WTC11 (cell line): ENCODE data around the gene SON. TPM values are rescaled to one million over a fixed set of nuclear protein-coding genes. Genes with fewer than 3 reads are reported as not detected.

Experiments used
- ARID4B ChIP-seq: sonication (generic); formaldehyde crosslinking; IDR thresholded peaks from 2 replicates; pipeline ENCODE4 v1.8.0; 2023; ENCODE audit warnings: missing genetic modification reagents, mild to moderate bottlenecking, borderline replicate concordance
- ATF3 ChIP-seq: sonication (generic); formaldehyde crosslinking; conservative IDR thresholded peaks from 2 replicates; pipeline ENCODE4 v1.8.1; 2022; ENCODE audit warnings: mild to moderate bottlenecking, missing genetic modification reagents
- CBFB ChIP-seq: sonication (generic); formaldehyde crosslinking; IDR thresholded peaks from 2 replicates; pipeline ENCODE4 v1.8.1; 2022; ENCODE audit warnings: mild to moderate bottlenecking, low read depth, missing genetic modification reagents
- E2F4 ChIP-seq: sonication (generic); formaldehyde crosslinking; IDR thresholded peaks from 2 replicates; pipeline ENCODE4 v1.8.1; 2022; ENCODE audit warnings: low read depth, mild to moderate bottlenecking, moderate library complexity, missing genetic modification reagents, borderline replicate concordance
- ETV6 ChIP-seq: sonication (generic); formaldehyde crosslinking; IDR thresholded peaks from 2 replicates; pipeline ENCODE4 v1.8.1; 2022; ENCODE audit warnings: mild to moderate bottlenecking, missing genetic modification reagents
- FOXK1 ChIP-seq: sonication (generic); formaldehyde crosslinking; IDR thresholded peaks from 2 replicates; pipeline ENCODE4 v1.8.0; 2022; ENCODE audit warnings: mild to moderate bottlenecking, moderate library complexity, missing genetic modification reagents
- FOXP1 ChIP-seq: sonication (generic); formaldehyde crosslinking; IDR thresholded peaks from 2 replicates; pipeline ENCODE4 v1.8.0; 2022; ENCODE audit warnings: missing genetic modification reagents, mild to moderate bottlenecking, moderate library complexity, borderline replicate concordance
- FOXP4 ChIP-seq: sonication (generic); formaldehyde crosslinking; IDR thresholded peaks from 2 replicates; pipeline ENCODE4 v1.8.0; 2022; ENCODE audit warnings: mild to moderate bottlenecking, missing genetic modification reagents
- GABPB1 ChIP-seq: sonication (generic); formaldehyde crosslinking; IDR thresholded peaks from 2 replicates; pipeline ENCODE4 v1.8.1; 2023; ENCODE audit warnings: mild to moderate bottlenecking, missing genetic modification reagents
- GRHL2 ChIP-seq: fragments of 250-450 bp; sonication (Bioruptor Pico); IDR thresholded peaks from 2 replicates; pipeline ENCODE4 v1.8.0; 2022; ENCODE audit warnings: mild to moderate bottlenecking, moderate library complexity; ENCODE audit not compliant: insufficient replicate concordance, severe bottlenecking
- JUN ChIP-seq: sonication (generic); formaldehyde crosslinking; IDR thresholded peaks from 2 replicates; pipeline ENCODE4 v1.8.0; 2023; ENCODE audit warnings: mild to moderate bottlenecking, missing genetic modification reagents
- MXD4 ChIP-seq: fragments of 250-450 bp; sonication (Bioruptor Pico); IDR thresholded peaks from 2 replicates; pipeline ENCODE4 v1.8.0; 2021; ENCODE audit warnings: mild to moderate bottlenecking, moderate library complexity, borderline replicate concordance
- NR1H2 ChIP-seq: sonication (generic); formaldehyde crosslinking; IDR thresholded peaks from 2 replicates; pipeline ENCODE4 v1.9.0; 2021; ENCODE audit warnings: mild to moderate bottlenecking, moderate library complexity, missing genetic modification reagents
- SMAD3 ChIP-seq: sonication (generic); formaldehyde crosslinking; IDR thresholded peaks from 2 replicates; pipeline ENCODE4 v1.8.0; 2022; ENCODE audit warnings: missing genetic modification reagents, mild to moderate bottlenecking, borderline replicate concordance
- SMAD4 ChIP-seq: sonication (generic); formaldehyde crosslinking; IDR thresholded peaks from 2 replicates; pipeline ENCODE4 v1.8.0; 2022; ENCODE audit warnings: mild to moderate bottlenecking, missing genetic modification reagents
- SOX15 ChIP-seq: fragments of 250-450 bp; sonication (Bioruptor Pico); IDR thresholded peaks from 2 replicates; pipeline ENCODE4 v1.9.0; 2021; ENCODE audit warnings: mild to moderate bottlenecking
- SP1 ChIP-seq: sonication (generic); formaldehyde crosslinking; conservative IDR thresholded peaks from 2 replicates; pipeline ENCODE4 v1.8.1; 2022; ENCODE audit warnings: missing genetic modification reagents
- TP53 ChIP-seq: sonication (generic); formaldehyde crosslinking; IDR thresholded peaks from 2 replicates; pipeline ENCODE4 v1.8.1; 2023; ENCODE audit warnings: mild to moderate bottlenecking, missing genetic modification reagents
- ZNF138 ChIP-seq: sonication (generic); formaldehyde crosslinking; conservative IDR thresholded peaks from 2 replicates; pipeline ENCODE4 v1.8.1; 2022; ENCODE audit warnings: mild to moderate bottlenecking, moderate library complexity, missing genetic modification reagents
- ZNF219 ChIP-seq: sonication (generic); formaldehyde crosslinking; IDR thresholded peaks from 2 replicates; pipeline ENCODE4 v1.8.0; 2023; ENCODE audit warnings: missing genetic modification reagents, mild to moderate bottlenecking, borderline replicate concordance
- ZNF263 ChIP-seq: sonication (generic); formaldehyde crosslinking; IDR thresholded peaks from 2 replicates; pipeline ENCODE4 v1.8.1; 2022; ENCODE audit warnings: low read depth, mild to moderate bottlenecking, moderate library complexity, missing genetic modification reagents
- ZNF396 ChIP-seq: fragments of 250-450 bp; sonication (Bioruptor Pico); IDR thresholded peaks from 2 replicates; pipeline ENCODE4 v1.8.0; 2021; ENCODE audit warnings: mild to moderate bottlenecking, moderate library complexity, borderline replicate concordance
- ZNF512 ChIP-seq: sonication (generic); formaldehyde crosslinking; IDR thresholded peaks from 2 replicates; pipeline ENCODE4 v1.8.1; 2022; ENCODE audit warnings: missing genetic modification reagents, borderline replicate concordance
- ZNF671 ChIP-seq: fragments of 250-450 bp; sonication (Bioruptor Pico); IDR thresholded peaks from 2 replicates; pipeline ENCODE4 v1.8.0; 2021; ENCODE audit warnings: mild to moderate bottlenecking
- ZSCAN18 ChIP-seq: fragments of 250-450 bp; sonication (Bioruptor Pico); IDR thresholded peaks from 2 replicates; pipeline ENCODE4 v2.1.2; 2022; ENCODE audit warnings: mild to moderate bottlenecking, moderate library complexity
- total RNA-seq: library from RNA; stranded (reverse); gene quantifications from 3 replicates; pipeline ENCODE4 v1.2.3, GENCODE V29; 2021
- TF ChIP-seq, protein P1 (sequence below): sonication (generic); formaldehyde crosslinking; IDR thresholded peaks from 2 replicates; pipeline ENCODE4 v1.8.0; 2022; ENCODE audit warnings: mild to moderate bottlenecking, missing genetic modification reagents
- TF ChIP-seq, protein P2 (sequence below): sonication (generic); formaldehyde crosslinking; IDR thresholded peaks from 2 replicates; pipeline ENCODE4 v1.8.0; 2022; ENCODE audit warnings: mild to moderate bottlenecking, missing genetic modification reagents

The SON gene
- total RNA-seq, 1 experiment from 2014 or later = 309 TPM

DNA sequence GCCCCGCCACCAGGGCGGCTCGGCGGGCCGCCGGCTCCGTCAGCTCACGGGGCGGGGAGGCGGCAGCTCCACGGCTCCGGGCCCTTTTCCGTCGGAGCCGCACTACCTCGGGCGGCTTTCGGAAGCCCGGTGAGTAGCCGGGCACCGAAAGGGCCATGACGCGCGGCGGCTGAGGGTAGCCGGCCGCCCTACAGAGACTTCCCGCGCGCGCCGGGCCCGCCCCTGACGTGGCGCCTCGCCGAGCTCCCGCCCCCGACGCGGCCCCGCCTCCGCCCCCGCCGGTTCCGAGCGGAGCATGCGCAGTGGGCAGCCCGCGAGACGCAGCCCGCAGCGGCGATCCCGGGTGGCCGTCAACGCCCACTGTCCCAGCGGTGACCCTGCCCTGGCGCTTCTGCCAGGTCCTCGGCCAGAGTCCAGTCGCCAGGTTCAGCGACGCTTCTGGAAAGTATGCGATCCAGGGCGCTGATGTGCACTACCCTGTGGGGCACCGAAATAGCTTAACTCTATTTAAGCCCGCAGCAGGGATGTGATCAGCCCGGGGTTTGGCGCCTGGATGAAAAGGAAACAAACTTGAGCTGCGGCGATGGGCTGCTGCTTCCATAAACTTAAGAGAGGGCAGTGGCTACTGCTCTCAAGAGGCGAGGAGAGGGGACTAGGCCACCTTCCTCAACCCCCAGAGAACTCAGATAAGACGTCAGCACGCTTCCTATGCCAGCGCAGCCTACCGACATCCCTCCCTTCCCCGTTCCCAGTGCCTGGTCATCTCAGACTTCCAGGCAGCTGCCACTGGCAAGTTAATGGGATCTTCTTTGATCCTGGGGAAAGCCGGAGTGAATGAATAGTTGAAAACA lies 45.9 kb downstream of the SON start, which contains the start of gene DONSON (continued):
- TF ChIP-seq ATF3 (CRISPR knock-in tag) (no peak), ZNF263 (CRISPR knock-in tag) (no peak), CBFB (CRISPR knock-in tag) (no peak), ZNF219 (CRISPR knock-in tag) (no peak; the same call in 1 of the 2 replicates), MXD4 (no peak), ZSCAN18 (CRISPR knock-in tag) (no peak), ARID4B (CRISPR knock-in tag) (no peak), ZNF138 (CRISPR knock-in tag) (no peak), SMAD4 (CRISPR knock-in tag) (no peak), ZNF512 (CRISPR knock-in tag) (no peak), FOXP1 (CRISPR knock-in tag) (0 out of 2 replicates have a peak, but pooled peaks have one; percentile 3), SOX15 (CRISPR knock-in tag) (no peak), FOXP4 (CRISPR knock-in tag) (peak; percentile 41; the same call in 1 of the 2 replicates), E2F4 (no peak), GABPB1 (CRISPR knock-in tag) (no peak), SP1 (peak; percentile 79), GRHL2 (no peak), SMAD3 (CRISPR knock-in tag) (0 out of 2 replicates have a peak, but pooled peaks have one; percentile 46), TP53 (peak; percentile 64; the same call in 1 of the 2 replicates), NR1H2 (CRISPR knock-in tag) (no peak), ZNF671 (CRISPR knock-in tag) (no peak), ETV6 (CRISPR knock-in tag) (peak; percentile 61; the same call in 1 of the 2 replicates), ZNF396 (no peak), JUN (CRISPR knock-in tag) (no peak), FOXK1 (peak; percentile 61; the same call in 1 of the 2 replicates)
- TF ChIP-seq, protein P1, sequence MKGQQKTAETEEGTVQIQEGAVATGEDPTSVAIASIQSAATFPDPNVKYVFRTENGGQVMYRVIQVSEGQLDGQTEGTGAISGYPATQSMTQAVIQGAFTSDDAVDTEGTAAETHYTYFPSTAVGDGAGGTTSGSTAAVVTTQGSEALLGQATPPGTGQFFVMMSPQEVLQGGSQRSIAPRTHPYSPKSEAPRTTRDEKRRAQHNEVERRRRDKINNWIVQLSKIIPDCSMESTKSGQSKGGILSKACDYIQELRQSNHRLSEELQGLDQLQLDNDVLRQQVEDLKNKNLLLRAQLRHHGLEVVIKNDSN = no peak
- TF ChIP-seq, protein P2, sequence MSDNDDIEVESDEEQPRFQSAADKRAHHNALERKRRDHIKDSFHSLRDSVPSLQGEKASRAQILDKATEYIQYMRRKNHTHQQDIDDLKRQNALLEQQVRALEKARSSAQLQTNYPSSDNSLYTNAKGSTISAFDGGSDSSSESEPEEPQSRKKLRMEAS (CRISPR knock-in tag) = peak; percentile 46; the same call in 1 of the 2 replicates
